HepG2 (cell line): Measurements from ENCODE around the gene ALG3. TPM values are rescaled to one million over a fixed set of nuclear protein-coding genes. Genes with fewer than 3 reads are reported as not detected.

Experiments
- ATF2 ChIP-seq: sonication (generic); formaldehyde crosslinking; IDR thresholded peaks from 2 replicates; pipeline ENCODE4 v1.4.0; 2020; ENCODE audit warnings: missing genetic modification reagents
- BCL3 ChIP-seq: sonication (generic); formaldehyde crosslinking; IDR thresholded peaks from 2 replicates; pipeline ENCODE4 v1.5.1; 2020; ENCODE audit warnings: mild to moderate bottlenecking, missing genetic modification reagents, moderate library complexity
- CEBPB ChIP-seq: IDR thresholded peaks from 2 replicates; pipeline ENCODE4 v1.6.1; 2011; ENCODE audit warnings: low read depth, low read length, improper control_type of control experiment, borderline replicate concordance
- CEBPG ChIP-seq: IDR thresholded peaks from 2 replicates; pipeline ENCODE4 v1.6.1; 2016
- CREM ChIP-seq, 2 experiments: sonication (generic) in 1 of 2; formaldehyde crosslinking in 1 of 2; IDR thresholded peaks; 2 replicates each; pipeline versions ENCODE4 v1.4.0 to v1.6.1; 2016 to 2020; ENCODE audit warnings: antibody characterized with exemption in 1 of 2, mild to moderate bottlenecking in 1 of 2, missing genetic modification reagents in 1 of 2
- DR1 ChIP-seq: sonication (generic); formaldehyde crosslinking; IDR thresholded peaks from 2 replicates; pipeline ENCODE4 v1.8.0; 2021; ENCODE audit warnings: mild to moderate bottlenecking, missing genetic modification reagents, inconsistent platforms
- POLR2G ChIP-seq: fragments of 200-400 bp; formaldehyde crosslinking; IDR thresholded peaks from 2 replicates; pipeline ENCODE4 v1.6.1; 2018; ENCODE audit warnings: mild to moderate bottlenecking, low read depth, low read length, moderate library complexity
- RBFOX2 ChIP-seq: fragments of 200-400 bp; formaldehyde crosslinking; IDR thresholded peaks from 2 replicates; pipeline ENCODE4 v1.6.1; 2017; ENCODE audit warnings: low read depth, mild to moderate bottlenecking, low read length
- TAF15 ChIP-seq: fragments of 200-400 bp; formaldehyde crosslinking; IDR thresholded peaks from one replicate; pipeline ENCODE4 v1.6.1; 2018; ENCODE audit warnings: mild to moderate bottlenecking, low read depth, low read length; ENCODE audit not compliant: poor library complexity, severe bottlenecking
- TRIM24 ChIP-seq: sonication (generic); formaldehyde crosslinking; IDR thresholded peaks from 2 replicates; pipeline ENCODE4 v1.8.0; 2022; ENCODE audit warnings: mild to moderate bottlenecking, missing genetic modification reagents
- XBP1 ChIP-seq: sonication (generic); formaldehyde crosslinking; IDR thresholded peaks from 2 replicates; pipeline ENCODE4 v1.5.0; 2020; ENCODE audit warnings: missing genetic modification reagents
- YEATS2 ChIP-seq: sonication (generic); formaldehyde crosslinking; IDR thresholded peaks from 2 replicates; pipeline ENCODE4 v1.4.0; 2020; ENCODE audit warnings: missing genetic modification reagents, borderline replicate concordance
- ZBTB3 ChIP-seq: sonication (generic); formaldehyde crosslinking; IDR thresholded peaks from 2 replicates; pipeline ENCODE4 v1.4.0; 2020; ENCODE audit warnings: low read depth, mild to moderate bottlenecking, moderate library complexity, missing genetic modification reagents, borderline replicate concordance
- ZBTB42 ChIP-seq: sonication (generic); formaldehyde crosslinking; IDR thresholded peaks from 2 replicates; pipeline ENCODE4 v1.5.0; 2020; ENCODE audit warnings: mild to moderate bottlenecking, missing genetic modification reagents
- ZBTB8A ChIP-seq: sonication (generic); formaldehyde crosslinking; IDR thresholded peaks from 2 replicates; pipeline ENCODE4 v1.4.0; 2020; ENCODE audit warnings: mild to moderate bottlenecking, low read depth, missing genetic modification reagents, borderline replicate concordance
- ZNF235 ChIP-seq: sonication (generic); formaldehyde crosslinking; IDR thresholded peaks from 2 replicates; pipeline ENCODE4 v1.8.1; 2023; ENCODE audit warnings: mild to moderate bottlenecking, missing genetic modification reagents, borderline replicate concordance
- ZNF329 ChIP-seq: sonication (generic); formaldehyde crosslinking; IDR thresholded peaks from 2 replicates; pipeline ENCODE4 v1.9.0; 2021; ENCODE audit warnings: low read depth, mild to moderate bottlenecking, missing genetic modification reagents
- ZNF33A ChIP-seq: sonication (generic); formaldehyde crosslinking; IDR thresholded peaks from 2 replicates; pipeline ENCODE4 v1.5.1; 2020; ENCODE audit warnings: missing genetic modification reagents, mild to moderate bottlenecking, moderate library complexity, borderline replicate concordance
- ZNF513 ChIP-seq: sonication (generic); formaldehyde crosslinking; conservative IDR thresholded peaks from 2 replicates; pipeline ENCODE4 v1.5.0; 2020; ENCODE audit warnings: missing genetic modification reagents
- ZNF562 ChIP-seq: sonication (generic); formaldehyde crosslinking; IDR thresholded peaks from 2 replicates; pipeline ENCODE4 v1.8.0; 2022; ENCODE audit warnings: missing genetic modification reagents, borderline replicate concordance
- ZNF629 ChIP-seq: sonication (generic); formaldehyde crosslinking; conservative IDR thresholded peaks from 2 replicates; pipeline ENCODE4 v1.5.0; 2020; ENCODE audit warnings: missing genetic modification reagents
- ZNF660 ChIP-seq: sonication (generic); formaldehyde crosslinking; IDR thresholded peaks from 2 replicates; pipeline ENCODE4 v1.5.1; 2020; ENCODE audit warnings: mild to moderate bottlenecking, low read depth, missing genetic modification reagents, borderline replicate concordance
- ZNF703 ChIP-seq: sonication (generic); formaldehyde crosslinking; IDR thresholded peaks from 2 replicates; pipeline ENCODE4 v1.5.1; 2020; ENCODE audit warnings: missing genetic modification reagents, mild to moderate bottlenecking, moderate library complexity, borderline replicate concordance
- ZNF713 ChIP-seq: sonication (generic); formaldehyde crosslinking; IDR thresholded peaks from 2 replicates; pipeline ENCODE4 v1.4.0; 2020; ENCODE audit warnings: mild to moderate bottlenecking, missing genetic modification reagents
- ZSCAN25 ChIP-seq: sonication (generic); formaldehyde crosslinking; IDR thresholded peaks from 2 replicates; pipeline ENCODE4 v1.8.0; 2022; ENCODE audit warnings: mild to moderate bottlenecking, missing genetic modification reagents
- polyA plus RNA-seq, 8 experiments: library from polyadenylated mRNA; depleted of rRNA in 3 of 8; stranded (reverse) in 7 of 8; unstranded in 1 of 8; fragments of >200 nt; fragmentation: Illumina TruSeq in 4 of 8; extraction: Trizol in 4 of 8; gene quantifications; 2 replicates each; pipeline versions ENCODE4 v1.2.1 to v1.2.3, GENCODE V29; 2011 to 2016; ENCODE audit warnings: low read depth in 4 of 8, missing spikeins in 1 of 8, mixed read lengths in 1 of 8; ENCODE audit not compliant: insufficient read depth in 1 of 8
- total RNA-seq, 5 experiments: library from RNA; depleted of rRNA; stranded (reverse); fragments of >200 nt; fragmentation: Illumina TruSeq; extraction: Trizol; gene quantifications; 2 replicates each; pipeline ENCODE4 v1.2.3, GENCODE V29; 2016; ENCODE audit warnings: low read depth in 1 of 5

ALG3 gene
- total and polyA plus RNA-seq, 2 of the 13 experiments (the other 11 are each of a cell fraction or from before 2014, with no cell fraction given), result 46.6 to 57.1 TPM

- TF ChIP-seq DR1 (CRISPR knock-in tag), result peak; percentile 76; the same call in 1 of the 2 replicates
- TF ChIP-seq CREM (IDR thresholded peaks at IDR 0.05), result 0 out of 2 replicates have a peak, but pooled peaks have one; percentile 17
- TF ChIP-seq CREM (CRISPR knock-in tag; IDR thresholded peaks at IDR 0.05), result no peak
- no peak; the same call in 1 of the 2 replicates for TF ChIP-seq BCL3 (CRISPR knock-in tag)
- TF ChIP-seq RBFOX2, result peak; percentile 97
- TF ChIP-seq ZBTB42 (CRISPR knock-in tag), result 0 out of 2 replicates have a peak, but pooled peaks have one; percentile 13
- peak; percentile 88 for TF ChIP-seq ZNF235 (CRISPR knock-in tag)
- TF ChIP-seq ZNF33A (CRISPR knock-in tag), result no peak
- TF ChIP-seq ZBTB8A (CRISPR knock-in tag), result no peak
- TF ChIP-seq ZNF562 (CRISPR knock-in tag), result no peak
- no peak for TF ChIP-seq XBP1 (CRISPR knock-in tag)
- peak; percentile 94; the same call in 1 of the 2 replicates for TF ChIP-seq ZNF513 (CRISPR knock-in tag)
- TF ChIP-seq ZNF629 (CRISPR knock-in tag), result peak; percentile 38
- TF ChIP-seq ZNF329, result no peak
- TF ChIP-seq YEATS2 (CRISPR knock-in tag), result peak; percentile 65
- no peak for TF ChIP-seq TRIM24 (CRISPR knock-in tag)
- TF ChIP-seq ZNF703 (CRISPR knock-in tag), result no peak
- no peak for TF ChIP-seq CEBPB
- no peak for TF ChIP-seq ZNF713 (CRISPR knock-in tag)
- peak; percentile 54; the same call in 1 of the 2 replicates for TF ChIP-seq ZBTB3 (CRISPR knock-in tag)
- TF ChIP-seq ZNF660 (CRISPR knock-in tag), result no peak
- TF ChIP-seq ATF2 (CRISPR knock-in tag), result peak; percentile 62
- peak; percentile 93 for TF ChIP-seq POLR2G
- TF ChIP-seq TAF15, result peak; percentile 81
- TF ChIP-seq ZSCAN25 (CRISPR knock-in tag), result peak; percentile 63; the same call in 1 of the 2 replicates
- TF ChIP-seq CEBPG, result peak; percentile 61; the same call in 1 of the 2 replicates
Observed at GRCh38 chr3:184248454-184249411, at the start of gene ALG3 (continued).
